HUDEP-2 (cell line): ENCODE results near the gene ADARB2.
"Not testable (repeated sequence)": the region's sequence is repeated elsewhere in the genome, so short reads cannot be mapped to it uniquely, and the experiment has no call there.

Experiments
- DNase-seq, 76 experiments: peaks; one replicate each; lab custom pipeline; 2025; ENCODE audit not compliant: unreplicated experiment in 76 of 76; lab: John Stamatoyannopoulos, UW

Gene ADARB2

GRCh38 chr10:1229574-1229973 is 507.8 kb downstream of the ADARB2 start:
- DNase-seq: no peak

- no peak for DNase-seq
These were observed 508.2 kb downstream of the ADARB2 start for GRCh38 chr10:1229116-1229515.

- DNase-seq: no peak
These were observed 508.8 kb downstream of the ADARB2 start for GRCh38 chr10:1228467-1228975.

DNA sequence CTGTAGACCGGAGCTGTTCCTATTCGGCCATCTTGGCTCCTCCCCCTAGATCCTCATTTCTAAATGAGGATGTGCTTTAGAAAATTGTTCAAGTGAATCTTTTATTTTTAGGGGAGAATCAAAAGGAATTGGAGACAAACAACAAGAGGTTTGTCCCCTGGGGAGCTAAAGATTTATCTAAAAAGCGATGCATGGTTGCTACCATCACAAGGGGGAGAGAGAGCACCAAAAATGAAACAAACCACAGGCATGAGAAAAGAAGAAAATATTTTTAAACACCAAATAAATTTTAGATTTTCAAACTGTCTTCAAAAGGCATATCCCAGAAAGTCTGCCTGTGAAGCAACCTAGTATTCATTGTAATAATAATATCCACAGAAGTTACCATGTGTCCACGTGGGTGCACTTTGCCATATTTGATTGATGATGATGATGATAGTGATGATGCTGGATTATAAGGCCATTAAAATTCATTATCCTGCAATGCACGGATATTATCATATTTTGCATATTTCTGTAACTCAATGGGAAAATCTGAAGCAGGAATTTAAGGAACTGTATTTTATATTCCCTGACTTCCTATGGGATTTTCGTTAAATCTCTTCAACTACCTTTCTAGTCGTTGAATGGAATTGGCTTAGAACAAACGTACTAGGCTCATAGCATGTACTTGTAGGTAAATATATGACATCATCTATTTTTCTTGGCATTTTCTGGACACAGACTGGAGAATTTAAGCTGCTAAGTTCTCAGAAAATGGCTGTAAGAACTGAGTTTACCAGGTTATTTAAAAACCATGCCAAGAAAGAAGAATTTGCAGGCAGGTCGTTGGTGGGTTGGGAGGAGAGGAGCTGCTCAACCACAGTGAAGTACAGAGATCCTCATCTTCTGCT is 509.6 kb downstream of the ADARB2 start:
- no peak for DNase-seq

GRCh38 chr10:1226907-1227306 is 510.4 kb downstream of the ADARB2 start:
- DNase-seq: not testable (repeated sequence)

DNA sequence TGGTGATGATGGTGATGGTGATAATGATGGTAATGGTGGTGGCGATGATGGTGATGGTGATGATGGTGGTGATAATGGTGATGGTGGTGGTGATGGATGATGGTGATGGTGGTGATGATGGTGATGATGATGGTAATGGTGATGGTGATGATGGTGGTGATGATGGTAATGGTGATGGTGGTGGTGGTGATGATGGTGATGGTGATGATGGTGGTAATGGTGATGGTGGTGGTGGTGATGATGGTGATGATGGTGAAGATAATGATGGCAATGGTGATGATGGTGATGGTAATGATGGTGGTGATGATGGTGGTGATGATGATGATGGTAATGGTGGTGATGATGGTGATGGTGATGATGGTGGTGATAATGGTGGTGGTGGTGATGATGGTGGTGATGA is 517.5 kb downstream of the ADARB2 start:
- not testable (repeated sequence) for DNase-seq

DNA sequence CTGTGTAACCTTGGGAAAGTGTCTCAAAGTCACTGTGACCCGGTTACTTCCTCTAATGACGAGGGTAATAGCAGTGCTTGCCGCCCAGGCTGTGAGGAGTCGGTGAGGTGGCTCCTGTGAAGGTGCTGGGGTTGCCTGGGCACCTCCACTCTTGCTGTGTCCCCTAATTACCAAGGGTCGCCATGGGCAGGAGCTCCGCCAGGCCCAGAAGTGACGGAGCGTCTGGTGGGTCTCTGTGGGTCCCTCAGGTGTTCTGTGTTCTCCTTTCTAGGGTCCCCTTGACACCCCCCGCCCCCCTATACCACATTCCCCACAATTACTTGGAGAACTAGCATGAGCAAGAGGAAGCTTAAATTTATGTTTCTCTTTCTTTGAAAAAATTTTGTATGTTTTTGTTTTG is 519.7 kb downstream of the ADARB2 start:
- no peak for DNase-seq

GRCh38 chr10:1217237-1217587 is 520.1 kb downstream of the ADARB2 start:
- DNase-seq: no peak

GRCh38 chr10:1216574-1217236 is 520.6 kb downstream of the ADARB2 start:
- no peak for DNase-seq

DNA sequence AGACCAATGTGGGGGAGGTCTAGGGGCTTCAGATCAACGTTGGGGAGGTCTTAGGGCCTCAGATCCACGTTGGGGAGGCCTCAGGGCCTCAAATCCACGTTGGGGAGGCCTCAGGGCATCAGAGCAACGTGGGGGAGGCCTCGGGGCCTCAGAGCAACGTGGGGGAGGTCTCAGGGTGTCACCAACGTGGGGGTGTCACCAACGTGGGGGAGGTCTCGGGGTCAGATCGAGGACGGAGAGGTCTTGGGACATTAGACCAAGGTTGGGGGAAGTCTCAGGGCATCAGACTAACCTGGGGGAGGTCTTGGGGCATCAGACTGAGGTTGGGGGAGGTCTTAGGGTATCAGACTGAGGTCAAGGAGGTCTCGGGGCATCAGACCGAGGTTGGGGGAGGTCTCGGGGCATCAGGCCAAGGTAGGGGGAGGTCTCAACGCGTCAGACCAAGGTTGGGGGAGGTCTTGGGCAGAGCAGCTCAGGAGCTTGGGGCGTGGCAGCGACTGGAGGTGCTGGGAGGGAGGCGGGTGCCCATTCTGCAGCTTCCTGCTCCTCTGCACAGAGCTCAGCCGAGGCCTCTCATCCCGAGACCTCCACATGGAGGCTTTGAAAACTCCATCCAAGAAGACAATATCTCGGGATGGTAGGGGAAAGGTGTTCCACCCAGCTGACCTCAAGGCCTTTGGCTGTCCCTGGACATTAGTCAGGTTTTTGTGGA is 521.3 kb downstream of the ADARB2 start:
- DNase-seq: no peak

- DNase-seq: no peak
These were observed 522.3 kb downstream of the ADARB2 start for GRCh38 chr10:1214882-1215540.

GRCh38 chr10:1214071-1214675 is 523.2 kb downstream of the ADARB2 start:
- no peak for DNase-seq

- no peak for DNase-seq
These were observed 523.9 kb downstream of the ADARB2 start for GRCh38 chr10:1213252-1214070.

GRCh38 chr10:1212571-1213141 is 524.7 kb downstream of the ADARB2 start:
- peak in 3 of 76 experiments; percentile 2 to 7 (median 3) for DNase-seq

DNA sequence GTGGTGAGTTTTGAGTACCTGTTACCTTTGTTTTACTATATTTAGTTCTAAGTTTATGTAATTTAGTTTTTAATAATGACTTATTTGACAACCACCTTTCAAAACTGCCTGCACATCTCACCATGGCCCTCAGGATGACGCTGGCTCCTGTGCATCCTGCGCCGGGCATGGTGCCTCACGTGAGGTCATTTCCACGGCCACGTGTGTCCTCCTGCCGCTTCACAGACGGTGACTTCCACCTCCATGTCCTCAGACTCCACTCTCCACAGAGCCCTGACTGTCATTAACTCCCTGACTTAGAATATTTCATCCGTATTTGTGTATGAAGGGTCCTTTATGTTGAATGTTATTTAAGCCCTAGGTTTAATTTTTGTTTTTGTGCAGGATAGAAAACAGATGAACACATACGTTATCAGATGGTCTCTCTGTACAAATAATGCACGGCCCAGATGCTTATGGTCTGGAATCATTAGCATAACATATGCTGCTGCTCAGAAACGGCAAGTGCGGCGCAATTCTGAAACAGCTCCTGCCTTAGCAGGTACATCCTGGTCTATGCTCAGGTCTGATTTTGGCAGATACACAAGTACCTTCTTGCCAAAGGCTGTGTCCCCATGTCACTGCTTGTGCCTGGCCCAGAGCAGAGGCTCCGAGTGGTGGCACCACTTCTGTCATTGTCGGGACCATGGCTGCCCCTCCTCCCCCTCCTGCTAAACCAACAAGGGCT is 525.3 kb downstream of the ADARB2 start:
- DNase-seq: no peak

DNA sequence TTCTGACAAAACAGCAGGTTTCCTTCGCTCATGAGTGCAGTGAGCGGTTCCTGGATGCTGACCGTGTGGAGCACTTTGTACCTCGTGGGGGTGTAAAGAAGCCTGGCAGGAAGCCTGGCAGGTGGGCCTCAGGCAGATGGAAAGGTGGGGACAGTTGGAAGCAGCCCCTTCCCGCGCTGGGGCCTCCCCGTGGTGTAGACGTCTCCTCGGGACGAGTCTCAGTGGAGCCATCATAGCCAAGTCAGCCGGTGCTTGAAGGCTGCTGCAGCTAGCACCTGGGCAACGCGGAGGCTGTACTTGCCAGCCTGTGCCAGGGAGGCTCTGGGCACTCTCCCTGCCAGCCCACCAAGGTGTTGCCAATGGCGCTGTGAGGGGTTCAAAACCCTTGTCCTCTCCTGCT is 526.7 kb downstream of the ADARB2 start:
- no peak for DNase-seq

GRCh38 chr10:1209355-1209979 is 527.9 kb downstream of the ADARB2 start:
- DNase-seq: no peak
